CD4-positive, alpha-beta T cell (primary cell): Measurements from ENCODE around the gene UNC80. TPM values are rescaled to one million over a fixed set of nuclear protein-coding genes. Genes with fewer than 3 reads are reported as not detected.

Source experiments
- ATAC-seq: fragments of 200-7000 bp; cut with Tn5 transposase; one replicate; pipeline ENCODE4 v1.10.0; 2022; ENCODE audit warnings: mild to moderate bottlenecking; ENCODE audit not compliant: poor library complexity
- CTCF ChIA-PET: fragments of 350-600 bp; sonication (Branson Sonifier 250); formaldehyde crosslinking; loops from one replicate; lab custom pipeline; 2021; ENCODE audit warnings: antibody characterized with exemption, inconsistent platforms; lab: Charles Lee
- POLR2A ChIA-PET: fragments of 350-600 bp; sonication (Branson Sonifier 250); formaldehyde crosslinking; loops from one replicate; lab custom pipeline; 2021; ENCODE audit warnings: antibody characterized with exemption, inconsistent platforms; lab: Charles Lee
- DNase-seq, 14 experiments: peaks; one replicate each; pipeline ENCODE4 v3.0.0-alpha.2; 2013 to 2020; ENCODE audit warnings: mixed read lengths in 2 of 14
- H3K27ac ChIP-seq, 2 donors: one replicate each; pipeline versions ENCODE4 v1.5.1 to v1.7.0; 2013; ENCODE audit warnings: low read length in 2 of 2, low read depth in 1 of 2, mild to moderate bottlenecking in 1 of 2
- H3K27me3 ChIP-seq, 2 experiments: 1 replicate in 1 of 2; 2 replicates in 1 of 2; pipeline versions ENCODE4 v1.6.1 to v1.7.0; 2013; ENCODE audit warnings: low read length in 2 of 2, control low read depth in 1 of 2, mild to moderate bottlenecking in 1 of 2, moderate library complexity in 1 of 2; ENCODE audit not compliant: insufficient read depth in 2 of 2, control insufficient read depth in 1 of 2
- H3K36me3 ChIP-seq: one replicate; pipeline ENCODE4 v1.6.1; 2013; ENCODE audit warnings: low read length, control low read depth; ENCODE audit not compliant: insufficient read depth
- H3K4me1 ChIP-seq: one replicate; pipeline ENCODE4 v1.6.1; 2013; ENCODE audit warnings: low read length, control low read depth; ENCODE audit not compliant: insufficient read depth
- H3K4me3 ChIP-seq: one replicate; pipeline ENCODE4 v1.5.1; 2013; ENCODE audit warnings: mild to moderate bottlenecking, low read length, moderate library complexity
- H3K9me3 ChIP-seq, 2 experiments: 1 replicate in 1 of 2; 2 replicates in 1 of 2; pipeline versions ENCODE4 v1.6.1 to v1.7.0; 2013; ENCODE audit warnings: low read length in 2 of 2, mild to moderate bottlenecking in 2 of 2, control low read depth in 1 of 2, moderate library complexity in 1 of 2; ENCODE audit not compliant: control insufficient read depth in 1 of 2, insufficient read depth in 1 of 2
- H3K27ac Mint-ChIP-seq: one replicate; pipeline ENCODE4 v1.8.0; 2020; ENCODE audit warnings: mixed read lengths
- H3K27me3 Mint-ChIP-seq: one replicate; pipeline ENCODE4 v1.8.0; 2021; ENCODE audit warnings: mixed read lengths
- H3K36me3 Mint-ChIP-seq: one replicate; pipeline ENCODE4 v1.8.0; 2021; ENCODE audit warnings: low read depth, mixed read lengths
- H3K4me1 Mint-ChIP-seq: one replicate; pipeline ENCODE4 v1.8.0; 2021; ENCODE audit warnings: low read depth, mixed read lengths
- H3K4me3 Mint-ChIP-seq: one replicate; pipeline ENCODE4 v1.8.0; 2020; ENCODE audit warnings: mild to moderate bottlenecking, mixed read lengths
- H3K9me3 Mint-ChIP-seq: one replicate; pipeline ENCODE4 v1.8.0; 2020; ENCODE audit warnings: mixed read lengths
- CTCF ChIP-seq: fragments of 200-600 bp; IDR thresholded peaks from one replicate; pipeline ENCODE4 v1.8.0; 2022; ENCODE audit warnings: antibody characterized with exemption, mild to moderate bottlenecking
- intact Hi-C, 2 experiments: fragments of 100-400 bp; cut with DNase I in 1 of 2; cut with micrococcal nuclease in 1 of 2; formaldehyde crosslinking; loops; one replicate each; pipeline versions ENCODE4 v1.15.1 to v1.9.0; 2023 to 2025; cut with DNase I, micrococcal nuclease
- total RNA-seq, 174 experiments: library from RNA in 2 of 174; stranded (reverse) in 2 of 174; gene quantifications; one replicate each; pipeline ENCODE4 v1.2.3 and lab custom pipeline; 2021 to 2026

The UNC80 gene
- total RNA-seq, 2 experiments from 2014 or later, result not detected

DNA sequence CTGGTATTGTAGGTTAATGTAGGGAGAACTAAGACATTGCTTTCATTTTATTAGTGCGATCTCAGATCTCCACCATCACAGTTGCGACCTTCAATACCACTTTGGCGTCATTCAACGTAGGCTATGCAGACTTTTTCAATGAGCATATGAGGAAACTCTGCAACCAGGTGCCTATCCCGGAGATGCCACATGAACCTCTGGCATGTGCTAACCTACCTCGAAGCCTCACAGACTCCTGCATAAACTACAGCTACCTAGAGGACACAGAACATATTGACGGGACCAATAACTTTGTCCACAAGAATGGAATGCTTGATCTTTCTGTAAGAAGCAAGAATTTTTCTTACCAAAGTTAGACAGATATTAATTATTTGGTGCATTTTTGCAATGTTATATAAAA, 47.3 kb downstream of the UNC80 start:
- Histone ChIP-seq H3K27ac (no peak overlapping the region), H3K27me3 (no peaks in the 10 kb centered on the region), H3K4me1 (no peaks in the 10 kb centered on the region), H3K9me3 (no peaks in the 10 kb centered on the region), H3K36me3 (no peaks in the 10 kb centered on the region), H3K4me3 (no peak overlapping the region)
- POLR2A ChIA-PET, result no interaction called here
- no peaks in the 10 kb centered on the region for H3K9me3 Mint-ChIP-seq
- no peaks in the 10 kb centered on the region for H3K27me3 Mint-ChIP-seq
- DNase-seq, result no peak
- H3K27ac Mint-ChIP-seq, result no peak overlapping the region
- CTCF ChIA-PET, result no interaction called here
- ATAC-seq, result no peak
- intact Hi-C loops, result no loop called here
- no peak for TF ChIP-seq CTCF
- no peaks in the 10 kb centered on the region for H3K4me1 Mint-ChIP-seq
- no peak overlapping the region for H3K4me3 Mint-ChIP-seq
- H3K36me3 Mint-ChIP-seq, result no peaks in the 10 kb centered on the region

GRCh38 chr2:209821806-209822205, 50.2 kb downstream of the UNC80 start:
- Histone ChIP-seq H3K9me3 (no peaks in the 10 kb centered on the region), H3K36me3 (no peaks in the 10 kb centered on the region), H3K4me3 (no peak overlapping the region), H3K27me3 (no peaks in the 10 kb centered on the region), H3K27ac (no peak overlapping the region), H3K4me1 (no peaks in the 10 kb centered on the region)
- no peak overlapping the region for H3K27ac Mint-ChIP-seq
- TF ChIP-seq CTCF, result no peak
- no peaks in the 10 kb centered on the region for H3K4me1 Mint-ChIP-seq
- no peaks in the 10 kb centered on the region for H3K27me3 Mint-ChIP-seq
- intact Hi-C loops, result no loop called here
- no peaks in the 10 kb centered on the region for H3K9me3 Mint-ChIP-seq
- no peaks in the 10 kb centered on the region for H3K36me3 Mint-ChIP-seq
- ATAC-seq (no peak), DNase-seq (no peak)
- POLR2A ChIA-PET, result no interaction called here
- no peak overlapping the region for H3K4me3 Mint-ChIP-seq
- CTCF ChIA-PET, result interaction anchor here (1.4 kb wide), 1 partner anchor 36 kb away, joined by 3 read pairs; no protein-coding TSS in a partner anchor

DNA sequence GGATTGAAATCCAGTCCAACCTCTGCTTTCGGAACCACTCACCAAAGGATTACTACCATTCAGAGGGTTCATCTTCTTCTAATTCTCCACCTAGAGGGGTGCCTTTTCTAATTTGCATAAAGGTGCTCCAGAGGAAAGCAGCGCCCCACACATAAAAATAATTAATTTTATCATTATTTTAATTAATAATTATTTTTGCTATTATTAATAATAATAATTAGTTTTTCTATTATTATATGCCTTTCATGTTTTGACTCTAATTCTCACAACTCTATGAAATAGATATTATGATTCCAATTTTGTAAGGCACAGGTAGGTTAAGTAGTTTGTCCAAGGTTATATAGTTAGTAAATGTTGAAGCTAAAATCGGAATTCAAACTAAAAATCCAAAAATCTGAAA, 51.9 kb downstream of the UNC80 start:
- no peak for ATAC-seq
- intact Hi-C loops, result no loop called here
- POLR2A ChIA-PET, result no interaction called here

More for the DNA sequence above, 51.9 kb downstream of the UNC80 start:
- Mint-ChIP-seq H3K9me3 (no peaks in the 10 kb centered on the region), H3K27ac (no peak overlapping the region), H3K4me1 (no peaks in the 10 kb centered on the region), H3K27me3 (no peaks in the 10 kb centered on the region), H3K36me3 (no peaks in the 10 kb centered on the region), H3K4me3 (no peak overlapping the region)
- Histone ChIP-seq H3K27ac (no peak overlapping the region), H3K9me3 (no peaks in the 10 kb centered on the region), H3K4me1 (no peaks in the 10 kb centered on the region), H3K27me3 (no peaks in the 10 kb centered on the region), H3K36me3 (no peaks in the 10 kb centered on the region), H3K4me3 (no peak overlapping the region)
- no peak for DNase-seq
- CTCF ChIA-PET, result no interaction called here
- TF ChIP-seq CTCF, result no peak
